Renal cortex interstitium (tissue), 11 donors: Measurements from ENCODE around the gene CBL. TPM values are rescaled to one million over a fixed set of nuclear protein-coding genes. Genes with fewer than 3 reads are reported as not detected.

Experiments used
- DNase-seq, 11 donors: peaks; one replicate each; pipeline ENCODE4 v3.0.0-alpha.2; 2013; ENCODE audit warnings: low read depth in 9 of 11, low spot score in 4 of 11; ENCODE audit errors: extremely low read depth in 1 of 11
- polyA plus RNA-seq, 3 donors: library from polyadenylated mRNA; unstranded; fragments of 120-200 nt; gene quantifications; one replicate each; pipeline ENCODE4 v1.2.1, GENCODE V29; 2013; ENCODE audit not compliant: insufficient read length in 3 of 3

CBL gene
- polyA plus RNA-seq, 3 donors: 16.6 to 23.2 (median 20.3) TPM

DNA sequence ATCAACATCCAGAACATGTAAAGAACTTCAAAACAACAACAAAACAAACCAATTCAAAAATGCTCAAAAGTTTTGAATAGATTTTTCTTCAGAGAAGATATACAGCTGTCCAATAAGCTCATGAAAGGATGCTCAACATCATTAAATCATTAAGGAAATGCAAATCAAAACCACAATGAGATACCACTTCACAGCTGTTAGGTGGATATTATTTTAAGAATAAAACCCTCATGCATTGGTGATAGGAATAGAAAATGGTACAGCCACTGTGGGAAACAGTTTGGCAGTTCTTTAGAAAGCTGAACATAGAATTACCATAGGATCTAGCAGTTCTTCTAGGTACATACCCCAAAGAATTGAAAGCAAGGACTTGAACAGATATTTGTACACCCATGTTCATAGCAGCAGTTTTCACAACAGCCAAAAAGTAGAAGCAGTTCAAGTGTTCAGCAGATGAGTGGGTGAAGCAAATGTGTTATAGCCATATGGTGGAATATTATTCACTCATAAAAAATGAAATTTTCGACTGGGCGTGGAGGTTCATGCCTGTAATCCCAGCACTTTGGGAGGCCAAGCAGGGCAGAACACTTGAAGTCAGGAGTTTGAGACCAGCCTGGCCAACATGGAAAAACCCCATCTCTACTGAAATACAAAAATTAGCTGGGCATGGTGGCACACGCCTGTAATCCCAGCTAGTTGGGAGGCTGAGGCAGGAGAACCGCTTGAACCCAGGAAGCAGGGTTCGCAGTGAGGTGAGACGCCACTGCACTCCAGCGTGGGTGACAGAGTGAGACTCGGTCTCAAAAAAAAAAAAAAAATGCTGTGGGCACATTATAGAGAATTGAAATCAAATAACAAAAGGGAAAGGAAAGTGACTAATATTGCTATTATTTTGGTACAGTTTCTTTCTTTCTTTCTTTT is 42.9 kb downstream of the CBL start:
- DNase-seq: no peak

DNA sequence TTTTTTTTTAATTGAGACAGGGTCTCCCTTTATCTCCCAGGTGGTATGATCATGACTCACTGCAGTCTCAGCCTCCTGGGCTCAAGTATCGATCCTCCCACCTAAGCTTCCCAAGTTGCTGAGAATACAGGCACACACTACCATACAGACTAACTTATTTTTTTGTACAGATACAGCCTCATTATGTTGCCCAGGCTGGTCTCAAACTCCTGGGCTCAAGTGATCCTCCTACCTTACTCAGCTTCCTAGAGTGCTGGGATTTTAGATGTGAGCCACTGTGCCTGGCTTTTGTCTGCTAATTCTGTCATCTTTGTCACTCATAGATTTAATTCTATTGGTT is 43.5 kb downstream of the CBL start:
- DNase-seq: no peak

DNA sequence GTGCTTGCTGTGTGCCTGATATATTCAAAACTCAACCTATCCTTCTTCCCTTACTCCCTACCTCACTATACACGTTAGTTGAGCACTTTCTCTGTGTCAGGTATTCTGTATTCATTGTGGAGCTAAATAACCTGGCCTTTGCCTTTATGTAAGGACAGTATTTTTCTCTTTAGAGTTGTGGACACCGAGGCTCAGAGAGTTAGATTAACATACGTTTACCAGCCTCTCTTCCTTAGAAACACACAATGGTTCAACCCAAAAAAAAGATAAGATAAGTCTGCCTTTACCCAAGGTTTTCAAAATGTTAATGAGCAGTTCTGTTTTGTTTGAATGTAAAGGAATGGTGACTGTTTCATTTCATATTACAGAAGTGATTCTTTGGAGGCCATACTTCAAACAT is 45.0 kb downstream of the CBL start:
- no peak for DNase-seq

DNA sequence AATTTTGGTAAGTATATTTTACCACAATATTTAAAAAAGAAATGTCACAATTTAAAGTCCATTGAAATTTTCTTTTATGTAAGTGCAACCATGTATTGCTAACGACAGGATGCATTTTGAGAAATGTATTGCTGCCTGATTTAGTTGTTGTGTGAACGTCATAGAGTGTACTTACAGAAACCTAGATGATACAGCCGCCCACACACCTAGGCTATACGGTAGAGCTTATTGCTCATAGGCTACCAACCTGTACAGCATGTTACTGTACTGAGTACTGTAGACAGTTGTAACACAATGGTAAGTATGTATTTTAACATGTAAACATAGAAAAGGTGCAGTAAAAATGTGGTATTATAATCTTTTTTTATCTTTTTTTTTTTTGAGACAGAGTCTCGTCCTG is 48.1 kb downstream of the CBL start:
- DNase-seq: no peak

DNA sequence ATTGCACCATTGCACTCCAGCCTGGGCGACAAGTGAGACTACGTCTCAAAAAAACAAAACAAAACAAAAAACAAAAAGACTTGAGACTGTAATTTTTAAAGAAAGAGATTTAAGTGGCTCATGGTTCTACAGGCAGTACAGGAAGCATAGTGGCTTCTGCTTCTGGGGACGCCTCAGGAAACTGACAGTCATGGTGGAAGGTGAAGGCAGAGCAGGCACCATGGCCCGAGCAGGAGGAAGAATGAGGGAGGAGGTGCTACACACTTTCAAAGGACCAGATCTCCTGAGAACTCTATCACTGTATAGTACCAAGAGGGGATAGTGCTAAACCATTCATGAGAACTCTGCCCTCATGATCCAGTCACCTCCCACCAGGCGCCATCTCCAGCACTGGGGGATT is 52.0 kb downstream of the CBL start:
- DNase-seq: no peak

DNA sequence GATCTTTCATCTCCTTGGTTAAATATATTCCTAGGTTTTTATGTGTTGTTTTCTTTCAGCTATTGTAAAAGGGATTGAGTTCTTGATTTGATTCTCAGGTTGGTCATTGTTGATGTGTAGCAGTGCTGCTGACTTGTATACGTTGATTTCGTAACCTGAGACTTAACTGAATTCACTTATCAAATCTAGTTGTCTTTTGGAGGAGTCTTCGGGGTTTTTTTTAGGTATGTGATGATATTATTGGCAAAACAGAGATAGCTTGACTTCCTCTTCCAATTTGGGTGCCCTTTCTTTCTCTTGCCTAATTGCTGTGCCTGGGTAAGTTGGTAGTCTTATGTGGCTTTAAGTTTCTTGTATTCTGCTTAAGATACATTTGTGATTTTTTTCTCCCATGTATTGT is 52.8 kb downstream of the CBL start:
- DNase-seq: no peak

DNA sequence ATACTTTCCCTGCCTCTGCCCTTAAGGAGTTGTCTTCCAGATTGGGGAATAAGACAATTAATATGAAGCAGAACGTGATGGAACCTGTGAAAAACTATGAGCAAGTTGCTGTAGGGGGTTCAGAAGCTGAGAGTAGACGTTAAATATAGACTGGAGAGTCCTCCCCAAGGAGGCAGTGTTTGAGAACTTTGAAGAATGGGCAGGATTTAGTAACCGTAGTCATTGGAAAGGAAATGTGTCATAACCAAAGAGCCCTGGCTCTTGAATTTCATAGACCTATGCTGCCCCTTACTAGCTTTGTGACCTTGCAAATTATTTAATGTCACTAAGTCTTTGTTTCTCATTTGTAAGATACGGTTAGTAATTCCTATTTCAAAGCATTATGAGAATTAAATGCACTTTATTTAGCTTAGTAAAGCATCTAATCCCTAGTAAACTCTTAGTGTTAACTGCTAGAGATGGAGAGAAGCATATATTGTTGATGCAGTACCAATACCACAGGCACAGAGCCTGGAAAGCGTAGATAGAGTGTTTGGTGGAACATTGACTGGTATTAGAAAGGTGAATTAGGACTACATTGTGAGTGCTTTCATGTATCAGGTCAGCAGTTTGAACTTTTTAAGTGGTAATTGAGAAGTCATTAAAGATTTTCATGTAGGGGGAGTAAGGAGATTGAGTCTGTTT is 56.7 kb downstream of the CBL start:
- peak in 1 of 11 donors; percentile 1 for DNase-seq

DNA sequence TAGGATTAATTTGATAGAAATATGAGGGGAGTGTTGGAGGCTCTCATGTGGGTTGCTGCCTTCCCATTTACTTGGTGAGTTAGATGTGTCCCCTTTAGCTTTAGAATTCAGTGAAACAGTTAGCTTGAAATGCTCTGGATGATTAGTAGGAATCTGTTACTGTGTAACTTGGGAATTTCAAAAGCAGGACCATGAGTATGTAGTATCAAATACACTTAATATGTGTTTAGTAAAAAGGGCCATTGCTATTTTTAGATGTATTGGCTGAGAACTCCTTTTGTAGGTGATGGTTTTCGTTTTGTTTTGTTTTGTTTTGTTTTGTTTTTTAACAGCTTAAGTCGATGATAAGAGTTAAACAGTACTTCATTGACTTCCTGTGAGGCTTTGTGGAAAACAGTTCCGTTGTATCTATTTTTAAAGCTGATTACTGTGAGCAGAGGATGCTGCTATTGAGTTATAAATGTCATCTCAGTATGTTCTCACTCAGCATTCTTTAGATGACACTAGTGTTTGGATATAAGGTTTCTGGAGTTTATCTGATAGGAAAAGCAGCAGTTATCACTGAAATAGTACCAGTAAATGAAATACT is 57.3 kb downstream of the CBL start:
- DNase-seq: peak in 4 of 11 donors; percentile 3 to 8 (median 6)

DNA sequence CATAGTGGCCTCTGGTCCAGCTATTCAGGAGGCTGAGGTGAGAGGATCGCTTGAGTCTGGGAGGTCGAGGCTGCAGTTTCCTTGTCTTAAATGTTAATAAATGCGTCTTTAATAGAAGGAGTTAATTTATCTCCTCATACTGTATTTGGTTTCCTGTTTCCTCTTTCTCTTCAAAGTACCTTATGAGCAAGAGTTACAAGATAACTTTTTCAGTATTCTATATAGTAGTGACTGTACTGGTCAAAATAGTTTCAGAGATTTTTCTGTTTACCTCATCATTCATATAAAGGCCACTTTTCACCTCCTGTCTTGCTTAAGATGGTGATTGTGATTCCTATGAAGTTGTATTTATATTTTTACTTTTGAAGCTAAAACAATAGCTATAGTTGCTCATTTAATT is 59.9 kb downstream of the CBL start:
- no peak for DNase-seq

DNA sequence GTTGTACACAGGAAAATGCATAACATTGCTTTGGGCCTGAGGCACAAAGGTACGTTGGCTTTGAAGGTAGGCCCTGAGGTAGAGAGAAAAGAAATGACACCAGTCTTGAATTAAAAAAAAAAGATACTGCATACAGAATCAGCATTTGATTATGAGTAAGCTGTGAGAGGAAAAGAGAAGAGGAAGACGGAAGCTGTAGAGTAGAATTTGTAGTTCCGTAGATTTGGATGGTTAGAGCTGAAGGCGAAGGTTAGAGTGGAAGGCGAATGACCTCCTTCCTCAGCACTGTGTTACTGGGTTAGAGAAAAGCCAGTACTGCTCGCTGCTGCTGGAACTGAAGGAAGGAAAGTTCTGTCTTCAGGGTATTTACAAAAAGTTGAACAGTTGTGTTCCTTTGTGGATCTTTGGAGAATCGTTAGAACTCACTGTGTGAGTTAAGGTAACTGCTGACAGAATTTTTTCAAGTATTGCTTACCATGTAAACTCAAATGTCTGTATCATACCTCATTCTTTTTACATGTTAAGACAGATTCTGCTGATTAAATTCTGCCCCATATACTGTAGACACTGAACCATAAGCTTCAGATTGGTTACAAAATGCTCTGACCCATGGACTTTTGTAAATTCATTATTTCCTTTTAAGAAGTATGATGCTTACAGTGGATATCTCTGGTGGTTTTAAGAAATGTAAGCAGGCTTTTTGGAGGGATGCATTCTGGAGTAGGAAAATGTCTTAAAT is 60.5 kb downstream of the CBL start:
- DNase-seq: no peak

DNA sequence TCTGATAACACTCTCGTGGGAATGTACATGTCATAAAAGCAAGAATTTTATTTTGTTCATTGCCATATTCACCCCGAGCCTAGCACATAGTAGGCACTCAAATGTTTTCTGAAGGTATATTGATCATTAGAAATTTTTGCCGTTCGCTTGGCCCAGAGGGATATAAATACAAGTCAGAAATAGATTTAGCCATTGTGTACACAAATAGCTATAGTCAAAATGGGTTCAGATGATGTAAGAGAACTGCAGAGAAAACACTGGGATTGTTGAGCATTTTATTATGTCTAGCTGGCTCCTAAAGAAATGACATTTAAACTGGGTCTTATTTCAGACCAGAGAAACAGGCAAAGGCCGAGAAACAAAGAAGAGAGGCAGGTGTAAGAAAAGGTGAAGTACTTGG is 61.5 kb downstream of the CBL start:
- DNase-seq: no peak

DNA sequence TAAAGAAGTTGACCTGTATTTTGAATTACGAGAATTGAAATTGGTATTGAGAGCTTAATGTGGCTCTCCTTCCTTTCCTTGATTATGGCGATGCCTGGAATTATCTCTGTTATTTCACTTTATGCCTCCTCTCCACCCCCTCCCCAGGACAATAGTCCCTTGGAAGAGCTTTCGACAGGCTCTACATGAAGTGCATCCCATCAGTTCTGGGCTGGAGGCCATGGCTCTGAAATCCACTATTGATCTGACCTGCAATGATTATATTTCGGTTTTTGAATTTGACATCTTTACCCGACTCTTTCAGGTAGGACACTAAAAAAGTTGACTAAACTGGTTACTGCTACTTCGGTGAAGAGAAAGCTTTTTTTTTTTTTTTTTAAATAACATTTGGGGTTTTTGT is 67.6 kb downstream of the CBL start:
- no peak for DNase-seq

DNA sequence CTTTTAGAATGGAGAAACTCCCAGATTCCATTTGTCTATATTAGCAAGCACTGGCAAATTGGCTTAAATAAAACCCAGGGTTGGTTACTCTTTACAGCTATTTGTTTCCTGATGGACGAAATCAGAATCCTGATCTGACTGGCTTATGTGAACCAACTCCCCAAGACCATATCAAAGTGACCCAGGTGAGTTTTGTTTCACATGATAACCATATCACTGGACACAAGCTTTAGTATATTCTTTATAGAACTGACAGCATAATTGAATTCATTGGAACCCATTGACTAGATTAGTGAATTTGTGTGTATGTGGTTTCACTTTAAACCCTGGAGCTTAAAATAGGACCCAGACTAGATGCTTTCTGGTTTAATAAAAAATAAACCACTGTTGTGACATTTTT is 71.5 kb downstream of the CBL start:
- no peak for DNase-seq

DNA sequence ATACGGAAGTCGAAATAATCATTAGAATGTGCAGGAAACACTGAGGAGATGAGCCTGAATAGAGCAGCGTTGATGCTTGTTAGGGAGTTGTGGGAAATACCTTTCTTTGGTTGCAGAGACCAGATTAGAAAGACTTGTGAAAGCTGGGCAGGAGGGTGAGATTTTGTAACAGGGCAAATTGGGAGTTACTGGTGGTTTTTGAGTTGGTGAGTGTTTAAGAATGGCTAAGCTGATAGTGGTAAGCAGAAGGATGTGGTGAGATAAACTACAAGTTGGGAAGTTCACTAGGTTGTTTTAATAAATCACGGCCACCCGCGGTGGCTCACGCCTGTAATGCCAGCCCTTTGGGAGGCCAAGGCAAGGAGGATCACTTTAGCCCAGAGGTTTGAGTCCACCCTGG is 76.4 kb downstream of the CBL start:
- no peak for DNase-seq

DNA sequence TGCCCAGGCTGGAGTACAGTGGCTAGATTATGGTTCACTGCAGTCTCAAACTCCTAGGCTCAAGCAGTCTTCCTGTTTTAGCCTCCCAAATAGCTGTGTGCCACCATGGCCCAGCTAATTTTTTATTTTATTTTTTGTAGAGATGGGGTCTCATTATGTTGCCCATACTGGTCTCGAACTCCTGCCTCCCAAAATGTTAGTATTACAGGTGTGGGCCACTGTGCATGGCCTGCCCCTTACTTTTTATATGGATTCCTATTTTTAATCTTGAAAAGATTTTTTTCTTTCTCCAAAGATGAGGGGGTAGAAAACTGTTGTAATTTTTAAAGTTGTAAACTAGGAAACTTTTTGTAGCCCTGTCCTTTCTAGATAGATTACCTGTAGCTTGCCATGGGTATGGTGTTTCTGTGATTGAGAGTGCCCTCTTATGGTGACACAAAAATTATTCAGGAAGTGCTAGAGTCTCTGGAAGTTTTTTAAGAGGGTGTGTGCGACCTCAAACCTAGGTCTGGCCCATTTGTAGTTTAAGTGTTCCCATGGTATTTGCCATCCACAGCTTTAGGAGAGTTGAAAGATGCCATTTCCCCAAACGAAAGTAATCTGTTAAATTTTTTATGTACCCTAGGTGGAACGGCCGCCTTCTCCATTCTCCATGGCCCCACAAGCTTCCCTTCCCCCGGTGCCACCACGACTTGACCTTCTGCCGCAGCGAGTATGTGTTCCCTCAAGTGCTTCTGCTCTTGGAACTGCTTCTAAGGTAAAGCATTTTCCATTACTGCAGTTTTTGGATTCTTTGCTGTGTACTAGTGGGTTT is 78.4 kb downstream of the CBL start:
- DNase-seq: peak in 5 of 11 donors; percentile 8 to 20 (median 12)

DNA sequence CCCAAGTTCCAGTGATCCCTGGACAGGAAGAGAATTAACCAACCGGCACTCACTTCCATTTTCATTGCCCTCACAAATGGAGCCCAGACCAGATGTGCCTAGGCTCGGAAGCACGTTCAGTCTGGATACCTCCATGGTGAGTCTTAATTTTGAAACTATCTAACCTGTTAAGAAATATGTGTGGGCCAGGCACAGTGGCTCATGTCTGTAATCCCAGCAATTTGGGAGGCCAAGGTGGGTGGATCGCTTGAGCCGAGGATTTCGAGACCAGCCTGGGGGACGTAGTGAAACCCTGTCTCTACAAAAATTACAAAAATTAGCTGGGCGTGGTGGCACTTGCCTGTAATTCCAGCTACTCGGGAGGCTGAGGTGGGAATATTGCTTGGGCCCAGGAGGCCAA is 79.3 kb downstream of the CBL start:
- DNase-seq: no peak

DNA sequence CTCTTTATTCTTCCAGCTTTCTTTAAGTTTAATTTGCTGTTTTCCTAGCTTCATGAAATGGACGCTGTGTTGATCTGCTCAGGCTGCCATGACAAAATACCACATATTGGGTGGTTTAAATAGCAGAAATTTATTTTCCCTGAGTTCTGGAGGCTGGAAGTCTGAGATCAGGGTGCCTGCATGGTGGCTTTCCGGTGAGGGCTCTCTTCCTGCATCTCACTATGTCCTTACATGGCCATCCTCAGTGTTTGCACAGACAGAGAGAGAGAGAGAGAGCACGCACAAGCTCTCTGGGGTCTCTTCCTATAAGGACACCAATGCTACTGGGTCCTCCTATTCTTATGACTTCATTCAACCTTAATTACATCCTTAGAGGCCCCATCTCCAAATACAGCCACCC is 82.1 kb downstream of the CBL start:
- DNase-seq: no peak

DNA sequence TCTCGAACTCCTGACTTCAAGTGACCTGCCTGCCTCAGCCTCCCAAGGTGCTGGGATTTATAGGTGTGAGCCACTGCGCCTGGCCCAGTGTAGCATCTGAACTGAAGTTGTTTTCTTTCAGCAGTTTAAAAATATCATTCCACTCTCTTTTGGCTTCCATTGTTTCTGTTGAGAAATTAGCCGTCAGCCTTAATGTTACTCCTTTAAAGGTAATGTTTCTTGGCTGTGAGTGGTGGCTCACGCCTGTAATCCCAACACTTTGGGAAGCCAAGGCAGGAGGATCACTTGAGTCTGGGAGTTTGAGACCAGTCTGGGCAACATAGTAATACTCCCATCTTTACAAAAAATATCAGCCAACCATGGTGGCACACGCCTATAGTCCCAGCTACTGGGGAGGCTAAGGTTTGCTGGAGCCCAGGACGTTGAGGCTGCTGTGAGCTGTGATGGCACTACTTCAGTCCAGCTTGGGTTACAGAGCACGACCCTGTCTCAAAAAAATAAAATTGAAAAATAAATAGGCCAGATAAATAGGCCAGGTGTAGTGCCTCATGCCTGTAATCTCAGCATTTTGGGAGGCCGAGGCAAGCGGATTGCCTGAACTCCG is 84.9 kb downstream of the CBL start:
- DNase-seq: no peak
